PC-3 (cell line): Measurements from ENCODE around the gene PCDH9.

Experiments used
- EZH2 ChIP-seq: fragments of 300-600 bp; sonication (generic); IDR thresholded peaks from one replicate; pipeline ENCODE4 v1.6.1; 2017; ENCODE audit warnings: antibody characterized with exemption, mild to moderate bottlenecking, low read length; ENCODE audit not compliant: unreplicated experiment
- EZH2phosphoT487 ChIP-seq: fragments of 300-600 bp; sonication (generic); IDR thresholded peaks from 2 replicates; pipeline ENCODE4 v1.6.1; 2018; ENCODE audit warnings: mild to moderate bottlenecking, antibody characterized with exemption, low read length, borderline replicate concordance
- TF ChIP-seq, protein P1 (sequence below): fragments of 300-600 bp; sonication (generic); conservative IDR thresholded peaks from 2 replicates; pipeline ENCODE4 v1.5.1; 2017; ENCODE audit warnings: antibody characterized with exemption, low read depth, mild to moderate bottlenecking, low read length

DNA sequence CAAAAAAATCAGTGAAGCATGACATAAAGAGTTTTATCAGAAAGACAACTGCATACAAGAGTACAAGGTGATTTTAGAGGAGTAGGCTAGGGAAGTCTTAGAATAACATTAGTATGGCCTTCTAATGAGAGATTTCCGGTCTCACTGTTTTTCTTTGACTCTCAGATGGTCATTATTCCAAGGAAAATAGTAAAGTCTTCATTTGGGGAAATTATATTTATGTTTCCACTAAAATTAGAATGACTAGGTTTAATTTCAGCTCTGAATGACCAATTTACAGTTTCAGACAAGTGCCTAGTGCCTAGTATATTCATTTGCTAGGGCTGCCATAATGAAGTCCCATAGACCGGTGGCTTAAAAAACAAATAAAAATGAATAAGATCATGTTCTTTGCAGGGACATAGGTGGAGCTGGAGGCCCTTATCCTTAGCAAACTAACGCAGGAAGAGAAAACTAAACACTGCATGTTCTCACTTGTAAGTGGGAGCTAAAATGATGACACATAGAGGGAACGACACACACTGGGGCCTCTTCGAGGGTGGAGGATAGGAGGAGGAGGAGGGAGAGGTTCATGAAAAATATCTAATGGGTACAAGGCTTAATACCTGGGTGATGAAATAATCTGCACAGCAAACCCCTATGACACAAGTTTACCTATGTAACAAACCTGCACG lies 303.1 kb downstream of the PCDH9 start:
- TF ChIP-seq, protein P1, sequence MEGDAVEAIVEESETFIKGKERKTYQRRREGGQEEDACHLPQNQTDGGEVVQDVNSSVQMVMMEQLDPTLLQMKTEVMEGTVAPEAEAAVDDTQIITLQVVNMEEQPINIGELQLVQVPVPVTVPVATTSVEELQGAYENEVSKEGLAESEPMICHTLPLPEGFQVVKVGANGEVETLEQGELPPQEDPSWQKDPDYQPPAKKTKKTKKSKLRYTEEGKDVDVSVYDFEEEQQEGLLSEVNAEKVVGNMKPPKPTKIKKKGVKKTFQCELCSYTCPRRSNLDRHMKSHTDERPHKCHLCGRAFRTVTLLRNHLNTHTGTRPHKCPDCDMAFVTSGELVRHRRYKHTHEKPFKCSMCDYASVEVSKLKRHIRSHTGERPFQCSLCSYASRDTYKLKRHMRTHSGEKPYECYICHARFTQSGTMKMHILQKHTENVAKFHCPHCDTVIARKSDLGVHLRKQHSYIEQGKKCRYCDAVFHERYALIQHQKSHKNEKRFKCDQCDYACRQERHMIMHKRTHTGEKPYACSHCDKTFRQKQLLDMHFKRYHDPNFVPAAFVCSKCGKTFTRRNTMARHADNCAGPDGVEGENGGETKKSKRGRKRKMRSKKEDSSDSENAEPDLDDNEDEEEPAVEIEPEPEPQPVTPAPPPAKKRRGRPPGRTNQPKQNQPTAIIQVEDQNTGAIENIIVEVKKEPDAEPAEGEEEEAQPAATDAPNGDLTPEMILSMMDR = no peak
- no peak for TF ChIP-seq EZH2
- no peak for TF ChIP-seq EZH2phosphoT487
